Stimulated activated CD8-positive, alpha-beta memory T cell treated with anti-CD3 and anti-CD28 coated beads, Interleukin-4, amount 100 ng/mL, for 1 hour (primary cell): ENCODE measurements around the gene TBKBP1.

ENCODE experiments used
- DNase-seq, 2 donors: peaks; one replicate each; pipeline ENCODE4 v3.0.0-alpha.2; 2020; ENCODE audit warnings: low read depth in 2 of 2, low spot score in 1 of 2

The TBKBP1 gene

DNA sequence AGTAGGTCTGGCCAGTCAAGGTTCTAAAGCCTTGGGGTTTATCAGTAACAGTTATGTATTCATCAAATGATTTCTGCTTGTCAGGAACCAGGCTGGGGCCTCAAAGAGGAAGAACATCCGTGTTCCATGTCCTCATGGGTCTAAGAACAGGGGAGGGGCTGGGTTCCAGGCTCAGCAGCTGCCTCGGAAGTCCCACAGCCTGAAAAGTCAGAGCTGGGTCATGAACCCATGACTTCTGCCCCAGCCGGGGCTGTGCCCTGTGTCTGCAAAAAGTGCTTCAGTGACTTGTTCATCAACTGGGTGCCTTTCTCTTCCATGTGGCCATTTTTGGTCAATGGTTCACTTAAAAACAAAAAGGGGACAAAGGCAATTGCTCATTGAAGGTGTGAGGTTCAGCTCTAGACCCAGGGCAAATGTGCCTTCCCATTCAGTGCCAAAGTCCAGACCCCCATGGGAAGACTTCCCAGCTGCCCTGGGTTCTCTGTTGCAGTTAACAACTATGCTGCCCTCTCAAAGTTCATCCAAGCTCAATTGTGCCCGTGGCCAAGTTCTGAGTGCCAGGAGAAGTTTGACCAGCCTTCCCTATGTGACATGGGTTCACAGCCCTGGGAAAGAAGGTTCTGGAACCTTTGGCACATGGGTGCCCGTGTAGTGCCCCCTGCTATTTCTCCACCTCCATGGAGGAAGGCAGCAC, 18.5 kb downstream of the TBKBP1 start:
- DNase-seq, result no peak

DNA sequence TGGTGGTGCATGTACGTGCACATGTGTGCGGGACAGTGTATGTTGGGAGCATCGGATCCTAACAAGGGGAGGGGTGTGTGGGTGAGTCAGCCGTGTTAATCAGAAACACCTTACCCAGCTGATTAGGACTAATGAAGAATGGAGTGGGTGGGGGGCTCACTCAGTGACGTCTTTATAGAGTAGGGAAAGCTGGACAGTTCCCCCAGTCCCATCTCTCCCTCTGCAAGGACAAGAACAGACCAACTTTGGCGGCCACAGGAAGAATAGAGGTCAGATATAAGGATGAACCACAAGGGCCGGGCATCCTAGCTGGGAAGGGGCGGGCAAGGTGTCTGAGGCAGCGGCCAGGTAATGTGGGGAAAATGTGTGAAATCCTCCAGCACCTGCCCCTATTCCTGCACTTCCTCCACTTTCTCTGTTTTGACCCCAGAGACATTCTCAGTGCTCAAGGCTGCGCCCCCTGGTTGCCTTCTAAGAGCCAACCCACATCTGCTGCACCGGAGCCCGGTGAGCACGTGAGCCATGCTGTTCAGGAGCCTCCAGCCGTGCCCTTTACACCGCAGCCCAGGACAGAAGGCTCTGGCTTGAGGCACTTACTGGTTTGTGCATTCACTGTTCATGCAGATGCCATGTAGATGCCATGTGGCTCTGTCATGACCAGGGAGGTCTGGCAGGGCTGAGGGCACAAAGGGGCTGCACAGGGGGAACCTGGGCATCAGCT, 20.2 kb downstream of the TBKBP1 start:
- no peak for DNase-seq

DNA sequence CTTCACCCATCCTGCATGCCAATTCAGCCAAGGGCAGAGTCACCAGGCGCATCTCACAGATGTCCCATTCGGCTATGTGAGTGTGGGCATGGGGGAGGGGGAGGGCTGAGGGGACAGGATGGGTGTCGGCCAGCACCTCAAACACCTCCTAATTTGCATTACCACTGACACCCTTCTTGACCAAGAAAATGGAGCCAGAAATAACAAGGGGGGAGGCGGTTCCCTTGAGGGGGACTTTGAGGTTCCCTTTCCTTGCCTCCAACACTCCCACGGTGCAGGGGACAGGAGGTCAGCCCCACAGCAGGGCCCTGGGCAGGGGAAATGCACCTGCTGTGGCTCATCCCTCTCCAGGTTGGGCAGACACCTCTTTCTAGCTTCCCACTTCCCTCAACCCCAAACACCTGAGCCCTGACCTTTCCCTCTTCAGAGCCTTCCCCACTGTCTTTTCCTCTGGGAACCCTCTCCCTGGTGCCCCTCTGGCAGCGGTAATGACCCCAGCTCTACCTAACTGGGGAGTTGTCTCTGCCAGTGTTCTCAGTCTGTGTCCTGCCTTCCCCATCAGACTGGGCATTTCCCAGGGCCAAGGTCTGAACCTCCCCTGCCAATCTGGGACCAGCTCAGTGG, 20.9 kb downstream of the TBKBP1 start:
- no peak for DNase-seq

DNA sequence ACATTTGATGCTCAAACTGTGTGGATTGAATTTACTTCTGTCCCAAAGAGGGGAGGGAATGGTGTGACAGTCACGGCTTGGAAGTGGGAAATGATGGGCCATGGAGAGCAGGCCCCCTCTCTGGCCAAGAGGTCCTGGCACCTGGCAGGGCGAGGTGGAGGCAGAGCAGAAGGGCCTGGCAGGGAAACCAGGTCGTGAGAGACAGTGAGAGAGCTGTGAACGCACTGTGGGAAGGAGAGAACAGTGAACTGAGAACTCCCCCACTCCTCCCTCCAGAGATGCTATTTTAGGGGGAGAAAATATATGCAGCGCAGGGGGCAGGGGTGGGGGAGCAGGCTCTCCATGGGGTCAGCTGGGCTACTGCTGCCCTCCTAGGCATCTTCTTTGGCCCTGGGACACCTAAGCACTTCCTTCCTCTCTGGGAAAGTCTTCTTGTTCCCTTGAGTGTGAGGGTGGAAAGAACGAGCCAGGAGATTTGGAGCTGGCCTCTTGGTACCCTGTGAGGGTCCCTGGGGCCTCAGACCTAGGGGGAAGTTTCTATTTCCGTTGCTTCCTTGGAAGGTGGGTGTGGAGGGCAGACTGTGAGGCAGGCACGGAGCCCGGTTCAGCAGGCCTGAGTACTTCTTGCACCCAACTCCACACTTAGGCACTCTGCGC, 21.8 kb downstream of the TBKBP1 start:
- DNase-seq, result no peak

DNA sequence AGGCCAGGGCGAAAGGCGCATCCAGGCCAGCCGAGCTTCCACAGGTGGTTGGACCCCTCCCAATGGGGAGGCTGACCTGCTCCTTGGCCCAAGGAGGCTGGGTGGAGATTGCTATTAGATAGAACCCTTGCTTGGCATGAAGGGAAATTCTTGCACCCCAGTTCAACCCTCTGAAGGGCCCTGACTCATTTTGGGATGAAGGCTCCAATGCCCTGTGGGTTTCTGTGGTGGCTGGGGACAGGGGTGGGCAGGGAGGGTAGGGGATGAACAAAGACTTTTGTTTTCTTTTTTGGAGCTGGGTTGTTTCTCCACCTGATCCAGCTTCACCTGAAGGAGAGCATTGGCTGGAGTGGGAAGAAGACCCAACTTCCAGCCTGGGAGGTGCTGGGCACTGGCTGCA, 22.4 kb downstream of the TBKBP1 start:
- no peak for DNase-seq

DNA sequence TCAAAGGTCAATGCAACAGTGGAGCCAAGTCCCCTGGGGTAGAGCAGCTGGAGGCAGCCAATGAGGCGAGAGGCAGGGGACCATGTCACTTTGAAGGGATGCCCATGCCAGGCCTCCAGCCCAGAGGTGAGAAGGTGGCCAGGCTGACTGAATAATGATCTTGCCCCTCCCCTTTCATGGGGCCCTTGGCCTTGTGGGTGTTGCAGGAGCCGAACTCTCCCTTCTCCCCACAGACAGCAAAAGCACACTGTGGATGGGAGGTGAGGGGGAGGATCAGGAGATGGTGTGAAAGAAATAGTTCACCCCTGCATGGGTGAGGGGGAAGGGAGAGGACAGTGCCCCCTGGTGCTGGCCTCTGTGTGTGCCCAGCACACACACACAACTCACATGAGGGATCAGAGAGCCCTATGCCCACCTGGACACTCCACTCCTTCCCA, 23.3 kb downstream of the TBKBP1 start:
- no peak for DNase-seq

DNA sequence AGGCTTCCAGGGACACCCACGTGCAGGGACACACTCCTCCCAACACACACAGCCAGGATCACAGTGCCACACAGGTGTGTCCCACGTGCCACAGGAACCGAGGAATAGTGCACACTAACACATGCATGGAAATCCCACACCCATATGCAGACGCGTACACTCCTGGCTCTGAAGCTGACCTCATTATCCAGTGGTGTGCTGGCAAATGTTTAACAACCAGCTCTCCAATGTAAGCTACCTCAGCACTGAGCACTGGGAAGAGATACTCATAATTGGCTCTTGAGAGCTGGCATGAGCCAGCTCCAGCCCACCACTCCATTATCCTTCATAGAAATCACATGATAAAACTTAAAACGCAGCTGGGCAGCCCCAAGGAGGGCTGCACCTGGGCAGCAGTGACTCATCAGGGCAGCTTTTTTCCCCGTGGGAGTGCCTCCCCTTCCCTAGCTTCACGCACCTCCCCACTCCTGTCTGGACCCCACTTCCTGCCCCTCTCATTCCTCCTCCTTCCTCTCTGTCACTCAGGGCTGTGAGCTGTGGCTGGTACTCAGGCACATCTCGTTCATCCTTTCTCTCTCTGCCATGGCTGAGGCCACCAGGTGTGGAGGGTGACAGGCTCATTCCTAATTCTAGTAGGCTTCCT, 24.1 kb downstream of the TBKBP1 start:
- DNase-seq, result no peak

DNA sequence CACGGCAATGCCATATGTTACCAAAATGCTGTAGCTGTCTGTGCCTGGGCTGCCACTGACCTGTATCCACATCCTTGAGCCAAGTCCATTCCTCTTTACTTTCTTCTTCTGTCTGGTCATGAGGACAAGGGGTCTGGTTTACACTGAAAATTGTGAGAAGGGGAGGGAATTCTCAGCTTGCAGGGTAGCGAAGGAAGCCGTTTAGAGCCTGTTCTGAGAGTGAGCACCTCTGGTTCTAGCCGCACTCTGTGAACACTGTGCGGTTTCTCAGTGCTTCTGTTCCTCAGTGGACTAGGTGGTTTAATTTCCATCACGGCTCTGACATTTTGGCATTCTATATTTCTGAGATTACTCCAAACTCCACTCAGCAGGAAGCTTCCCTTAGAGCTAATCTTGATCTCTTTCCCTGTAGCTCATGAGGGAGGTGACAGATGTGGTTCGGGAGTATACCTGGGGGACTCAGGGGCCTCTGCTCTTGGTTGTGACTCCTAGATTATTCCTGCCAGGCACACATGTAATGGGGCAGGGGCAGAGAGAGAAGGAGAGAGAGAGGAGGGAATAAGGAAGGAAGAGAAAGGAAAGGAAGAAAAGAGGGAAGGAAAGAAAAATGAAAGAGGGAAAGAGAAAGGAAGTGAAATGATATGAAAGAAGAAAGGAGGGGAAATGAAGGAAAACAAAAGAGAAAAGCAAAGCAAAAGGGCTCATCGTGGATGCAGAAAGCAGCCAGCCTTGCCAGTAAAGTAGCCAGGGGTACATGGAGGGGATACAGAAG, 24.9 kb downstream of the TBKBP1 start:
- no peak for DNase-seq

DNA sequence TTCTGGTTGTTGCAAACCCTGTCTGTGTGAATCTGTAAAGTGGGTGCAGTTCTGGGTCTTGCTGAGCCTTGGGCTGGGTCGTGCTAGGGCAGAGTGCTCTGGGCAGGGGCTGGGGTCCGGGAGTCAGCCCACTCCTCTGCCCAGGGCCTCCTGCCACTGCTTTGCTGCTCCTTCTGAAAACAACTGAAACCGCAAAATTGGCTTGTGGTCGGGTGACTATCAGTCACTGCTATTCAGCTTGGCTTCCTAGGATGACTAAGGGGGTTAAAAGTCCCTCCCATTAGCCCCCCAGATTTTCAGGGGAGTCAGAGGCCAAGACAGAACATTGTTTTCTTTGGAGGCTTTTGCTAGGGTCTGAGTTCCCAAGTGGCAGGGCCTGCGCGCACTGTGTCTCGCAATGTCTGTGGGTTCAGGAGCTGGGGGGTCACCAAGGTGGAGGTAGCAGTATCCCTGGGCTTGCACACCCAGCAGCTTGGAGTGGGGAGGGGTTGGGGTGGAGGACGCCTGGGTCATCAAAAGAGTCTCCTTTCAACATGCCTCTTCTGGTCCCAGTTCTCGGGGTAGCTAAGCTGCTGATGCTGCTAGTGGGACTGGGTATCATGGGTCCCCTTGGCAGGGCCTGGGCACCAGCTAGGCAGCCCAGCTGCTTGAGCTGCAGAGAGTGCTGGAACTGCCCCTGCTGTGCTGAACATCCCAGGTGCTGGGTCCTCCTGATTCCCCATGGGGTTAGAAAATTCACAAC, 25.6 kb downstream of the TBKBP1 start:
- no peak for DNase-seq

DNA sequence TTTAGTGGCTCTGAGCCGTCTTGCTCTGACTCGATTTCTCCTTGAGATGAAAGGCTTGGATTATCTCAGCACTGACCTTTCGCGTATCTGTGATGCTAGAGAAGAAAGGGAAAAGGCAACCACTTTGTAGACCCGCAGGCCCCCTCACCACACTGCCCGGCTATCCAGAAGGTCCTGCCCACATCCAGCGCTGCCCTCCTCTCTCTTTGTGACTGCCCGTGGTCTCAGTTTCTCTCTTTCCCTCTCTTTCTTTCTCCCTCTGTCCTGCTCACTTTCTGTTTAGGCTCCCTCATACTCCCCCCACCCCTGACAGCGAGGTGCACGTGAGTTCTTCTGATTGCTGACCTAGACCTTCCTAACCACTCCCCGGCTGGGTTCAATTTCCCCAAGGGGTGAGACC, 26.2 kb downstream of the TBKBP1 start:
- no peak for DNase-seq

DNA sequence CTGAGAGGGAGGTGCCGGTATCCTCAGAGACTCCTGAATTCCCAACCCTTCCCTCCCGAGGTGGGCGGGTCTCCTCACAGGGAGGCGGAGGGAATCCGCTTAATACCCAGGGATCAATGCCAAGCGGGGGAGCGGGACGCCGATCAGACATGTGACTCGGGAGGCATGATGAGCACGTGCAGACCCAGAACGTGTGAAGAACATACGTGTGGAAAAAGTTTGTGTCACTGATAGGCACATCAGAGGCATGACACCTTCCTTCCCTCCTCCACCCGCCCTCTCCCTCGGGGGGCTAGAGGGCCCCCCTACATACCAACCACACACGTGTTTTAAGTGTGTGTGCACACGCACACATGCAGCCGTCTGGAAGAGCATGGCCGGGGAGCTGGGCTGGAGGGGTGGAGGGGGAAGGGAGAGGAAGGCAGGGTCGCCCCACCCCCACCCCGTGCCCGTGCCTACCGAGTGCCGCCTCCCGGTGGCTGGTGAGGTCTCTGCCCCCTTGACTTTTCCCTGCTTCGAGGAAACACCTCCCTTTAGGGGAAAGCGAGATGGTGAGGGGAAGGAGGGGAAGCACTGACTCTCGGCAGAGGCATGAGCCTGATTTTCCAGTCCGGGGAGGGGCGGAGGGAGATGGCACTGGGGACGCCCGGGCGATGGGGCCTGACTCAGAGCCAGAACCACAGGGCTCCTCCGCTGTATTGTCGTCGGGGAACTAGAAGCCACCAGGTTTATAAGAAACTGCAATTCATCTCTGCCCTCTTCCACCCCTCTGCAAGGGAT, 27.0 kb downstream of the TBKBP1 start:
- peak; percentile 76 to 78 for DNase-seq

DNA sequence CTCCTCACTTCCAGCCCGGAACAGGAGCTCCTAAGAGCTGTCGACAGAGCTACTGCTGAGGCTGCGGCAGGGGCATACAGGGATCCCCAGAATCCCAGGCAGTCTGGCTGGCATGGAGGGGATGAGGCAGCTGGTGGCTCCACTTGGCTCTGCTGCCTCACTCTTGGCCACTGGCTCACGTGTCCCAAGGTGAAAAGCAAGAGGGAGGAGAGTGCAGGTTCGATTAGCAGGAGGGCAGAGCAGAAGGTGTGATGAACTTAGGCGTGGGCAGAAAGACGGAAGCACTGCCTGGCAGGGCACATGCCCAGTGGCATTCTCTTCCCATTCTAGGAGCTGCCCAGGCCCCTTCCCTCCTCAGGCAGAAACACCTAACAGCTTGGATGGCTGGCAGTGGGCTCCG, 27.8 kb downstream of the TBKBP1 start:
- DNase-seq, result no peak

DNA sequence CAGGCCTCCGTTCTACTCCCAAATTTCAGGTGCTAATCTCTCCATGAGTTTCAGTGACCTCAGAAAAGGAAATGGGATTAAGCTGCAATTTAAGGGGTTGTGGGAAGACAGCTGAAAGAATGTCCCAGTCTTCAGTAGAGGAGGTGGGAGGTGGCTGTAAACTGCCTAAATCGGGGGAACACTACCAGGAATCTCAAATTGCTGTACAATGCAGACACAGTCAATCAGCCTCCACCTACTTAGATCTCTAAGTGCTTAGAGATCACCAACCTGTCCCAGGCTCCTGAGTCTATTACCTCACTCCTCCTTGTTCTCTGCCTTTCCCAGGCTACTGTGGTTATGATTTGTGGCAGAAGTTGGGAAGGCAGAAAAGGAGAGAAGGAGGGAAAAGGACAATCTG, 30.7 kb downstream of the TBKBP1 start:
- no peak for DNase-seq

DNA sequence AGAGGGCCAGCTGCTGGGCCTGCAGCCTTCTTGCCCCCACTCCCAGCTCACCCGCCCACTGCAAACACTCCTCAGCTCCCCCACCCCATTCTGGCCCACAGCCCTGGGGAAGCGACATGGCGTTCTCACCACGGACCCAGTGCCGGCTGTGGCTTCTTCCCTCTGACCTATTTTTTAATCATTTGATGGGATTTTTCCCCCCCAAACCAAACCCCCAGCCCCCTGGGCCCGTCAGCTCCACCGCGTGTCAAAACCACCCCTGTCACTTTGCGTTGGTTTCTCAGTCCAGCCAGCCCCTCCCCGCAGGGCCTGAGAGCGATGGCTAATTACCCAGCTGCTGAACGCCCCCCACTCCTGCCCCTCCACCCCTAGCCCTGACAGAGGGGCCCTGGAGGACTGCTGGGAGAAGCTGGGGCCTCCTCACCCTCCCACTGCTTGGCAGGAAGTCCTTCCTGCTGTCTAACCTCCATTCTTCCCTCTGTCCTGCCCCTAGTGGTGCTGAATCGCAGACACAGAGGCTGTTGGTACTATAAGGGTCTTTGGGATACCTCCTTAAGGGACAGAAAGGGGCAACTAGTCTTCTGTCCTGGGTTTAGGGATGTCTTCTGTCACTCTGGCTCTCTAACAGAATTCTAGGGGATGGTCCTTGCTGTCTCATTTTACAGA, 31.6 kb downstream of the TBKBP1 start:
- DNase-seq, result no peak

DNA sequence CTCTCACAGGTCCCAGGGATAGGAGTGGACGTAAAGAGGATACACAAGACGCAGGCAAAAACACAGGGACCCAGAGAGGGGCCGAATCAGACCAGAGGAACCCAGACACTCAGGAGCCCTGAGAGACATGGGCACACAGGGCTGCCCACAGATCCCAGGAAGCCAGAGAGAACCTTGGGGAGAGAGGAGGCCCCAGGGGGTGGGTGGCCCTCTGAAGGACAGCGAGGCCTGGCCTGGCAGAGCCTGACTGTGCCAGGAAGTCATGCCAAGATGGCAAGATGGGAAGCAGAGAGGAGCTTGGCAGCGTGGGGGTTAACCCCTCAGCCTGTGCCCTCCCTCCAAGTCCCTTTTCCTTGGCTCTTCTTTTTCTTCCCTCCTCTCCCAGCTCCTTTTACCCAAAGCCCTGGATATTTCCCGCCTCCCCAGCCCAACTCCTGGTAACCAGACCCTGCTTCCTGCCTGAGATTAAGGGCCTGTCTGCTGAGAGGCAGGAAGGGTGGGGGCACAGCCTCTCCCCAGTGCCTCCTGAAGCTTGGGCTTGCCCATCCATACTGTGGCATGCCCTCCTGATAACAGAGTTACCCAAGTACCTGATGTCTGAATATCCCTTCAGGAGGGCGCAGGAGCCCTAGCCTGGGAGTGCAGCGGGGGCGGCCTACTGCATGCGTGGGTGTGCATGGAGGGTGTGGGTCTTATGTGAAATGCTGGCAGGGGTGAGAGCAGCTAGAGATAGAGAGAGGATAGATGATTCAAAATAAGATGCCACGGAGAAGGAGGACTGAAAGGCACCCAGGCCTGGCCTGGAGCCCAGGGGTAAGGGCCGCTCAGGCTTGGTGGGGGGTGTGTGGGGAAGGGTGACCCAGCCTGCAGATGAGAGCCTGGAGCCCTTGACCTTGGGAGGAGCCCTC, 33.1 kb downstream of the TBKBP1 start:
- DNase-seq, result no peak

DNA sequence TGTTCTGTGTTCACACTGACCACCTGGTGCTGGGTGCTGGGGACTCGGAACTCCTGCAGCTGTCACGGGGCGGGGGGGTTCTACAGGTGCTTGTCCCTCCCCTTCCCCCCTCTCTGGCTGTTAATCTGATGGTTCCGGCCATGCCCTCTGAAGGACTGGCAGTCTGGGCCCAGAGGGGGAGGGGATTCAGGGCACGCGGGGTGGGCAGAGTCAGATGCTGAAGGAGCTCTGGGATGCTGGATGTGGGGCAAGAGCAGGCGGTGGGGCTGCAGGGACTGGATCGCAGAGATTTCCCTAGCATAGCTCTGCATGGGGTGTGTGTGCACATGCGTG, 33.7 kb downstream of the TBKBP1 start:
- no peak for DNase-seq

DNA sequence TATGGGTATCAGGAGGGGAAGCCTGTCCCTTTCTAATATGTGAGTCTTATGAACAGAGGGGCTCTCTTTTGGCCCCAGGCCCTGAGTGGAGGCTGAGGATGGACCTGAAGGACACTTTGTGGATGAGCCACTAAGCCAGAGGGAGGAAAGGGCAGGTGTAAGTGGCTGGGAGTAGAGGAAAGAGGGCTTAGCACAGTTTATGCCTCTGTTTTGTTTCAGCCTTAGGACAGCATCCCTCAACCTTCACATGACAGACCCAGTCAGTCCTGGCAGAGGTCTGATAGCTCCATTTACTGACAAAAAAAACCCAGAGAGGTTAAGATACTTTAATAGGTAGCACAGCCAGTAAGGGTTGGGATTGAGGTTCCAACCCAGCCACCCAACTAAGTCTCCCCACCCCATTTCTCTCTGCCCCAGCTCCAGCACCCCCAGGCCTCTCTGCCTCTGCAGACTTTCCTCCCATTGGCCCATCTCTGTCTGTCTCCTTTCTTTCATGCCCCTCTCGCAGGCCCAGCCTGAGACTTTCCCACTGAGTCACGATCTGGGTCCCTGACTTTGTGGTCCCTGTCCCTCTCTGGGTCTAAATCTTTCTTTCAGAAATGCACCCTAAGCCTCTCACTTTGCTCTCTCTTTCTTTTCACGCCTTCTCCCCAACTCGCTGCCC, 34.4 kb downstream of the TBKBP1 start:
- DNase-seq, result no peak
